Cardiac fibroblast (primary cell): ENCODE results near the gene ALPK3.

Experiments
- DNase-seq, 2 donors: peaks; one replicate each; pipeline versions ENCODE4 v3.0.0 to v3.0.0-alpha.2; 2010; ENCODE audit warnings: low read depth in 2 of 2
- H3K4me3 ChIP-seq, 2 donors: replicated peaks in 1 of 2; 1 replicate in 1 of 2; 2 replicates in 1 of 2; pipeline ENCODE4 v1.5.1; 2011; ENCODE audit warnings: low read depth in 2 of 2, low read length in 2 of 2, mild to moderate bottlenecking in 2 of 2, moderate library complexity in 1 of 2
- TF ChIP-seq, protein P1 (sequence below): IDR thresholded peaks from one replicate; pipeline ENCODE4 v1.5.1; 2011; ENCODE audit warnings: low read depth, mild to moderate bottlenecking, low read length, inconsistent platforms

Gene ALPK3, protein sequence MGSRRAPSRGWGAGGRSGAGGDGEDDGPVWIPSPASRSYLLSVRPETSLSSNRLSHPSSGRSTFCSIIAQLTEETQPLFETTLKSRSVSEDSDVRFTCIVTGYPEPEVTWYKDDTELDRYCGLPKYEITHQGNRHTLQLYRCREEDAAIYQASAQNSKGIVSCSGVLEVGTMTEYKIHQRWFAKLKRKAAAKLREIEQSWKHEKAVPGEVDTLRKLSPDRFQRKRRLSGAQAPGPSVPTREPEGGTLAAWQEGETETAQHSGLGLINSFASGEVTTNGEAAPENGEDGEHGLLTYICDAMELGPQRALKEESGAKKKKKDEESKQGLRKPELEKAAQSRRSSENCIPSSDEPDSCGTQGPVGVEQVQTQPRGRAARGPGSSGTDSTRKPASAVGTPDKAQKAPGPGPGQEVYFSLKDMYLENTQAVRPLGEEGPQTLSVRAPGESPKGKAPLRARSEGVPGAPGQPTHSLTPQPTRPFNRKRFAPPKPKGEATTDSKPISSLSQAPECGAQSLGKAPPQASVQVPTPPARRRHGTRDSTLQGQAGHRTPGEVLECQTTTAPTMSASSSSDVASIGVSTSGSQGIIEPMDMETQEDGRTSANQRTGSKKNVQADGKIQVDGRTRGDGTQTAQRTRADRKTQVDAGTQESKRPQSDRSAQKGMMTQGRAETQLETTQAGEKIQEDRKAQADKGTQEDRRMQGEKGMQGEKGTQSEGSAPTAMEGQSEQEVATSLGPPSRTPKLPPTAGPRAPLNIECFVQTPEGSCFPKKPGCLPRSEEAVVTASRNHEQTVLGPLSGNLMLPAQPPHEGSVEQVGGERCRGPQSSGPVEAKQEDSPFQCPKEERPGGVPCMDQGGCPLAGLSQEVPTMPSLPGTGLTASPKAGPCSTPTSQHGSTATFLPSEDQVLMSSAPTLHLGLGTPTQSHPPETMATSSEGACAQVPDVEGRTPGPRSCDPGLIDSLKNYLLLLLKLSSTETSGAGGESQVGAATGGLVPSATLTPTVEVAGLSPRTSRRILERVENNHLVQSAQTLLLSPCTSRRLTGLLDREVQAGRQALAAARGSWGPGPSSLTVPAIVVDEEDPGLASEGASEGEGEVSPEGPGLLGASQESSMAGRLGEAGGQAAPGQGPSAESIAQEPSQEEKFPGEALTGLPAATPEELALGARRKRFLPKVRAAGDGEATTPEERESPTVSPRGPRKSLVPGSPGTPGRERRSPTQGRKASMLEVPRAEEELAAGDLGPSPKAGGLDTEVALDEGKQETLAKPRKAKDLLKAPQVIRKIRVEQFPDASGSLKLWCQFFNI (N-terminal part only)

DNA sequence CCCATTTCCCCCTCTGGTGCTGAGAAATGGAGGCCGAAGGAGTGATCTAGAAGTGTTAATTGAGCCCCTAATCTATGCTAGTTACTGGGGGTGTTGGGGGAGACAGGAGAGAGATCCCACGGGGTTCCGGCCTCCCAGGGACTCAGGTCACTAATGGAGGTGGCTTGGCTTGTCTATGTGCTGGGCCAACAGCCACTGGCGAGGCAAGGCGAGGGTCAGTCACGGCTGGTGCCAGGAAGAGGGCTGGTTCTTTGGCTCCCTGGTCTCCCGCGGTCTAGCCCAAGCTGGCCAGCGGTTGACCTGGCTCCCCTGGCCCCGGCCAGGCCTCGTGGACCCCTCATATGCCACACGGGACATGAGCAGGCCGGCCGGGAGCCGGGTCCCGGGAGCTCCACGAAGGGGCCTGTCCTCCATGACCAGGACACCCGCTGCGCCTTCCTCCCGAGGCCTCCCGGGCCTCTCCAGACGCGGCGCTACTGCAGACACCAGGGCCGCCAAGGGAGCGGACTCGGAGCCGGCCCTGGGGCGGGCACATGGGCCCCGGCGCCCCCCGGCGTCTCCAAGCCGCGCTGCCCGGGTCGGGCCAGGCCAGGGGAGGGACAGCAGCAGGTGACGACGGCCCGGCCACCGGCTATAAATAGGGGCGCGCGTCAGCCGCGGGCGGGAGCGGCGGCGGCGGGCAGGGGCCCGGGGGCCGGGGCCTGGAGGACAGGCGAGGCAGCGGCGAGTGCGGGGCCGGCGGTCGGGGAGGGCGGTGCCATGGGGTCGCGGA lies at the start of gene ALPK3:
Gene ALPK3, plus strand, starts transcription at position 663 of the 772 bp plus-strand sequence. Its CDS starts 97 bp downstream, at position 760.
- no peak within 1 kb of the TSS for H3K4me3 ChIP-seq
- no peak for DNase-seq
- TF ChIP-seq, protein P1, sequence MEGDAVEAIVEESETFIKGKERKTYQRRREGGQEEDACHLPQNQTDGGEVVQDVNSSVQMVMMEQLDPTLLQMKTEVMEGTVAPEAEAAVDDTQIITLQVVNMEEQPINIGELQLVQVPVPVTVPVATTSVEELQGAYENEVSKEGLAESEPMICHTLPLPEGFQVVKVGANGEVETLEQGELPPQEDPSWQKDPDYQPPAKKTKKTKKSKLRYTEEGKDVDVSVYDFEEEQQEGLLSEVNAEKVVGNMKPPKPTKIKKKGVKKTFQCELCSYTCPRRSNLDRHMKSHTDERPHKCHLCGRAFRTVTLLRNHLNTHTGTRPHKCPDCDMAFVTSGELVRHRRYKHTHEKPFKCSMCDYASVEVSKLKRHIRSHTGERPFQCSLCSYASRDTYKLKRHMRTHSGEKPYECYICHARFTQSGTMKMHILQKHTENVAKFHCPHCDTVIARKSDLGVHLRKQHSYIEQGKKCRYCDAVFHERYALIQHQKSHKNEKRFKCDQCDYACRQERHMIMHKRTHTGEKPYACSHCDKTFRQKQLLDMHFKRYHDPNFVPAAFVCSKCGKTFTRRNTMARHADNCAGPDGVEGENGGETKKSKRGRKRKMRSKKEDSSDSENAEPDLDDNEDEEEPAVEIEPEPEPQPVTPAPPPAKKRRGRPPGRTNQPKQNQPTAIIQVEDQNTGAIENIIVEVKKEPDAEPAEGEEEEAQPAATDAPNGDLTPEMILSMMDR, result no peak

DNA sequence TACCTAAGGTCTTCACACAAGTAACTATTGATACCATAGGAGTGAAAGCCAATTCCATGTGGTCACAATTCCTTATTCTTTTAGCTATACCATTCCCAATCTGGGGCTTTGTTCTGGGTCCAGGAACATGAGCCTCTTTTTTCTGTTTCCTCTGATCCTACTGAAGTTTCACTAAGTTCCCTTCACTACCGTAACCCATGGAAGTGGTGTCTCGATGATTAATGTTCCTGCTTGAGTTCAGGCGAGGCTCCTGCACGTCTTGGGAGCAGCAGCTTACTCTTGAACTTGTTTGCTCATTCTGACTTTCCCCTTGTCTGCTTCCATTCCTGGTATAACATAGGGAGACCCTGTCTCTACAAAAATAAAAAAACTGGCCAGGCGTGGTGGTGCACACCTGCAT lies 45.1 kb upstream of the ALPK3 start:
- no peak overlapping the region for H3K4me3 ChIP-seq
- no peak for DNase-seq
- TF ChIP-seq, protein P1, result no peak

DNA sequence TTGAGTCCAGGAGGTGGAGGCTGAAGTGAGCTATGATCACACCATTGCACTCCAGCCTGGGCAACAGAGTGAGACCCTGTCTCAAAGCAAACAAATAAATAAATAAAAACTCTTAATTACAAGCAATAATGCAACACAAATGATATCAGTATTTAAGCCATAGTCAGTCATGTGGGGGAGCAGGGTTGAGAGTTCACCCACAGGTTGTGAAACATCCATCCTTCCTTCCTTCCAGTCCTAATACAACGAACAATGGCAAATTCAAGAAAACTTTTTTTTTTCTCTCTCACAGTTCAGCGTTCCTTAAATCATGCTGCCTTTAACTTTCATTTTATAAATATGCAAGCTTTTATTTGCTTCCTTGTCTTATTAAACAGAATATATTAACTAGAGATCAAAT lies 44.7 kb upstream of the ALPK3 start:
- DNase-seq, result peak in 1 of 2 donors; percentile 22
- H3K4me3 ChIP-seq, result no peak overlapping the region
- TF ChIP-seq, protein P1, result no peak

DNA sequence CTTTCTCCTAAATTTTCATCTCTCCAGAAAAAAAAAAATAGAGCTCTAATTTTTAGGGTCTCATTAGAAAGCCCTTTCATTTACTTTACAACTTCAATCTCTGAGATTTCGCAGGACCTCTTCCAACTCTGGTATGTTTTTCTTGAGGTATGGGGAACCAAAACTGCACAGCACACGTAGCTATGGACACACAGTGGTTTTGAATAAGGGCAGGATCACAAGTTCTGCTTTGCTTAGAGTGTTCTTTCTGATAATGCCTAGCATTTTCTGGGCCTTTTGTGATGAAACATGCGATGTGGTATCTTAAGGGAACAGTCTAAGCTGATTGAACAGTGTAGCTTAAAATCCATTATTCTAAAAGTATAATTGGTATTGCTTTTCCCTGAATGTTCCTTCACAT lies 43.4 kb upstream of the ALPK3 start:
- TF ChIP-seq, protein P1, result no peak
- no peak overlapping the region for H3K4me3 ChIP-seq
- no peak for DNase-seq

DNA sequence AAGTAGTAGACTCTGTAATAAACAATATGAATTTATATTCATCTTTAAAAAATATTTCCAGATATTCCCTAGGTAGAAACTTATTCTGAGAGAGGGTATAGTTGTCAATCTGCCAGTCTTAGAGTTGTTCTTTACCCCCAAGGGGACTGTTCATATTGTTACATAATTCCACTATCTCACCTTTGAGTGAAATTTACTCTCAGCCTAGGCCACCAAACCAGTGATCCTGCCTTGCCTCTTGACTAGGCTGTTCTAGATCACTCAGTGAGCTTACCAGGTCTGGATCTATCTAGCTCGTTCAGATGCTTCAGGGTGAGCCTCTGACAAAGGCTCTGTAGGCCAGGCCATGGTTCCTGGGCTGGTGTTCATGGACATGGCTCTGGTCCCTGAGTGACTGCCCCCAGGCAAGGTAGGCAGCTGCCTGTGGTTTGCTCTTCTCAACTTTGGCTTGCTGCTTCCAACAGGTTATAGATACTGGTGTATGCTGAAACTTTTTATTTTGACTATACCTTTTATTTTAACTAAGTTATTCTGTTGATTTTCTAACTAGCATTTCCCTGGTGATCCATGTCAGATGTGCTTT lies 41.2 kb upstream of the ALPK3 start:
- H3K4me3 ChIP-seq, result no peak overlapping the region
- DNase-seq, result no peak
- TF ChIP-seq, protein P1, result no peak

DNA sequence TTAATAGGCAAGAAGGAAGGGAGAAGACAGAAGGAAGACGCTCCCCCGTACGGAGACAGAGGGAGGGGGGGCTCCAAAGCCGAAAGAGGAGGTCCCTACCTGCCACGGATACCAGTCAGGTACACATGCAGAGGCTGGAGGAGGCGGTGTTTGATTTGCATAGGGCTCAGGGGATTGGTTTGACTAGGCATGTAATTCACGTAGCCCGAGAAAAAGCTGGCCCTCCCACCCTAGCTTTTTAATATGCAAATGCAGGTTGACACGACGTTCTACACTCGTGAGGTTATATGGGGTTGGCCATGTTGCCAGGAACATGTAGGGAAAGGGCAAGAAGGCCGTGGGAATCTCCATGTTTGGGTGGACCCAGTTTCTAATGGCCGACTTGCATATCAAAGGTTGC lies 39.0 kb upstream of the ALPK3 start:
- TF ChIP-seq, protein P1, result no peak
- H3K4me3 ChIP-seq, result no peak overlapping the region

More for the DNA sequence above, 39.0 kb upstream of the ALPK3 start:
- DNase-seq, result no peak
